HG02571 (cell line): Measurements from ENCODE around the gene CREB5.
"Not testable (repeated sequence)": the region's sequence is repeated elsewhere in the genome, so short reads cannot be mapped to it uniquely, and the experiment has no call there.

ENCODE experiments used
- ATAC-seq: cut with Tn5 transposase; IDR thresholded peaks from one replicate; pipeline ENCODE4 v1.9.1; 2021; ENCODE audit warnings: mild to moderate bottlenecking, moderate library complexity; ENCODE audit not compliant: unreplicated experiment

CREB5 gene

DNA sequence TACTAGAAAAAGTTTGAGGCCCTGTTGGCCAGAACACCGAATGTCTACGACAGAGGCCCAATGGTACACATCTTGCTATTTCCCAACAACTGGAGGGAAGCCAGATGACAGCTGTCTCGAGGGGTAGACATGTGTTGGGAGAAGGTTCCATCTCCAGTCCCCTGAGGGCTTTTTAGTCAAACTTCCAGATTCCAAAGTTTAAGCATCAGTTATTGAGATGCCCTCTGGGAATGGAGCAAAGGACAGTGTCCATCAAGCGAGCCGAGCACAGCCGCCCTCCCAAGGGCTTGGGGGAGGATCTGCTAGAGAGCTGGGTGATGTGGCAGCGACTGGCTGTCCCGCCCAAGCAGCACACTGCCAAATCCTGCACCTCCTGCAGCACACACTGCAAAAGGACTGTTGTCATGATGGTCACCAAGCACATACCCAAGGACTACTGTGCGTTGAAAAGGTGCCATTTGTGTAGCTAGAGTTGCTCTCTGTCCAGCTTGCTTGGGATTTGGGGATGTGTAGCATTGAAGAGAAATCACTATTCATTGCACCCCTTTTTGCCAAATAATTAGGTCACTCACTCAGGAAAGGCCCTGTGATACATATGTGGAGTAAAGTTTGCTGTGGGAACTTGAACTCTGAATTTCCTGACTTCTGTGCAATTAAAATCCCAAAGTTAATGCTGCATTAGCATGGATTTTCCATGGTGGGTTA lies 381.2 kb downstream of the CREB5 start:
- ATAC-seq, result no peak

DNA sequence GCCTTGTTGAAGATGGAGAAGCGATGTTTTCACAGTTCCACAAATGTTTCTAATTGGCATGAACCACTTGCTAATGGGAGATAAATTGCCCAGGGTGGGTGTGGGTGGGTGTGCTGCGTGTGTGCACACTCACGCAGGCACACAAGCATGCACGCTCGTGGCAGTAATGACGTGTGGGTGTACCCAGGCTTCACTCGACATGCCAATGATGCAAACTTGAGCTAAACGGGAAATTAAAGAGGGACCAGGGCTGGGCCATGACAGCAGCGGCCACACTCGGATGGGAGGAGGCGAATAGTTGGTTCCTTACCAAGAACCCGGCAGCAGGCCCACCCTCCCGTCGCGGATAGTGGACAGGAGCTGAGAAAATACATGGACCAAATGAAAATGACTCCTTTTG lies 386.0 kb downstream of the CREB5 start:
- no peak for ATAC-seq

- no peak for ATAC-seq
These were observed 387.3 kb downstream of the CREB5 start for GRCh38 chr7:28799619-28800018.

- no peak for ATAC-seq
These were observed 387.8 kb downstream of the CREB5 start for GRCh38 chr7:28800150-28800549.

- ATAC-seq, result no peak
These were observed 390.1 kb downstream of the CREB5 start for GRCh38 chr7:28802450-28802849.

GRCh38 chr7:28804157-28804556 lies 391.8 kb downstream of the CREB5 start:
- ATAC-seq, result no peak

DNA sequence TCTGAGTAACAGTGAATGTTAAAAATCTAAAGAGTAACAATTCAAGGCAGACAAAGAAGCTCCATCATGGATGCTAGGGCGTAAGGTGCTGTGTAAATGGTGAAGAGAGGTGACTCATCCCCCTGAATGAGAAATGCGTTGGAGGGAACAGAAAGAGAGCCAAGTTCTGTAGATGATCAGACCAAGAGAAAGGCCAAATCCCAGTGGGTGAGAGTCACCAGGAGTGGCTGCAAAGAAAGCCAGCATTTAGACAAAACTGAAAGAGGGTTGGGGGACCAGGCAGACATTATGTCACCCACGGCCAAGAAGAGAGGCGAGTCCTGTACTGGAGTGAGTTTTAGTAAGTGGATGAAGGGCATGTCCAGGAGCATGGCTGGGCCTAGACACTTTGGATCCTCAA lies 392.7 kb downstream of the CREB5 start:
- no peak for ATAC-seq

DNA sequence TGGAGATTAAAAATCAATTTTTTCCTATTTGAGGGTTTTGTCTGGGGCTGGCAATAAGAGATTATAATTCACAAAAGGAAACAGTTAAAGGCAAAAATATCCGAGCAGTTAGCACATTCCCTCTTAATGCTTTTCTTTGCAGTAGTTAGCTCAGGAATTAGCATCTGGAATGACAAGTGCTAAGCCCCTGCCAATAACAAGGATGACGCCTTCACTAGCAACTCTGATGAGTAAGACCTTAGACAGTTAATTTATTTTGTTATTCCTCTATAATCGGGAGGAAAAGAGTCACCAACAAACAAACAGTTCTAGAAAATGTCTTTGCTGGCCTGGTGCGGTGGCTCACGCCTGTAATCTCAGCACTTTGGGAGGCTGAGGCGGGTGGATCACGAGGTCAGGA lies 394.5 kb downstream of the CREB5 start:
- ATAC-seq, result no peak

GRCh38 chr7:28807396-28807994 lies 395.2 kb downstream of the CREB5 start:
- ATAC-seq, result no peak

GRCh38 chr7:28808796-28809533 lies 396.6 kb downstream of the CREB5 start:
- no peak for ATAC-seq

DNA sequence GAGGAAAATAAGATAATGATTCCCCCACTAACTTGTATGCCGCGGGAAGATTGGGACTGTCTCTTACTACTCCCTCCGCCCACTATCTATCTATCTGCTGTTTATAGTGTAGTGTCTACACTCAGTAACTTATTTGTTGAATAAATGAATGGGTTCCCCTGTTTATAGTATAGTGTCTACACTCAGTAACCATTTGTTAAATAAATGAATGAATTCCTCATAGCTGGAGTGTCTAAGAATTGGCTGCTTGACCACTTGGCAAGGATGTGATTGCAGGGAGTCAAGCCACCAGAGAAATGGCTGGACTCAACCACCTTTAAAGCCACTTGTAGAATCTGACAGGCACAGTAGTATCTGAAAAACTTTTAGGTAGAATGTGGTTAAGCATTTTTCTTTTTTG lies 398.7 kb downstream of the CREB5 start:
- ATAC-seq, result no peak

- no peak for ATAC-seq
These were observed 399.5 kb downstream of the CREB5 start for GRCh38 chr7:28811701-28812430.

DNA sequence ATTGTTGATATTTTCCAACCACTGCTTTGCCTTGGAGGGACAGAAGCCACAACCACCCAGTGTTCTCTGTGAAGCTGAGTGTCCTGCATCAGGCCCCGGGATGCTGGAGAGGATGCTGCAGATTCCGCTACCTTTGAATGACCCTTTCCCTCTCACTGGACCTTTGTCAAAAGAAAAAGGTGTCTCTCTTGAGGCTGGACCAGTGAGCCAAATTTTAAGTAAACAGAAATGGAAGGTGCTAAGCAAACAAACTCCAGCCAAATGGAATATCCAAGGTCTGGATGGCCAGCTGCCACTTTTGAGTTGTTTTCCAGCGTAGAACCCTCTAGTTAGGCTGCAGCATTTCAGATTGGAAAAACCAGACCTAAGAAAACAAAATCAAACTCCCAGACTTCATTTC lies 400.3 kb downstream of the CREB5 start:
- ATAC-seq, result no peak

DNA sequence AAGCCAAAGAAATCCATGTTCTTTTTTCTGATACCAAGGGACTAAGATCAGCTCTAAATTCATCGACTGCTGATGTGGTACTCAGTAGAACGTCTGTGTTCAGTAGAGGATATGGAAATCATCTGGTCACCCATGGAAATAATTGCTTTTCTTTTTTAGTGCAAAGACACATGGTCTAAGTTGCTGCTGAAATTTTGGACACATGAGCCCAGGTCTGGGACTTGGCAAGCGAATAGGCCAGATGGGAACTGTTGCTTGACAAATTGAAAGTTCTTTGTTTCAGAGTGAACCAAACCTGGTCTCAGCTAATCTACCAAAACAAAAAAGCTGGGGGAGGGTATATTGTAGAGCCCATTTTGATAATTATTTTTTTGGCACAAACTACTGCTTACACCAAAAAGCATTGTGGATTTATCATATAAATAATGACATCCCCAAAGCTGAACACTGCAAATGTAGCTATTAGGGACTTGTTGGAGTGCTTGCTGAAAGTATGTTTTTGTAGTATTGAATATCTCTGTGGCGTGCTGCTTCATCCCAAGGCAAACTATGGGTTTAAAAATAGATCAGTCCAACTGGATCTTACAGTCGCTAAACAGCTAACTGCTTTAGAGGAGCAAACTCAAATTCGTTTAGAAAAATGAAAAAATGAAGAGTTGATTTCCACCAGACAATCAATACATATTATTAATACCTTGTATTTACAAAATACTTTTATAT lies 401.1 kb downstream of the CREB5 start:
- ATAC-seq, result no peak

- ATAC-seq, result peak; percentile 42
These were observed 403.1 kb downstream of the CREB5 start for GRCh38 chr7:28815369-28815927.

DNA sequence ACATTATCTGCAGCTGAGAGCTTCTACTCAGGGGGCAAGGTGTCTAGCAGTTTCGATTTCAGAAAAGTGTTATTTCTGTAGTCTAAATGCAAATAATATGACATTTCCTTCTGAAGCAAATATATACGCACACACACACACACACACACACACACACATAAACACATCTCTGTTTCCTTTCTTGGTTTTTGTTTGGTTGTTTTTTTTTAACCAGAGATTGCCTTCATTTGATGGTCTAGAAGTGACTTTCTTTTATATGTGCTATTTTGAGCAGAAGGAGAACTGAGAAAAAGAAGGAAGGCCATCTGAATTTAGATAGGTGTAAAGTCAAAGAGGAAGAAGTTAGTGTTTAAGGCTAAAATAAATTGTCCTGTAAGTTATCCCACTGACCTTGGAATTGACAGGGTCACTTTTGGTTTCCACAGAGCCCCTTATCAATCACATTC lies 403.6 kb downstream of the CREB5 start:
- peak; percentile 83 for ATAC-seq

GRCh38 chr7:28818996-28819395 lies 406.7 kb downstream of the CREB5 start:
- ATAC-seq, result no peak

DNA sequence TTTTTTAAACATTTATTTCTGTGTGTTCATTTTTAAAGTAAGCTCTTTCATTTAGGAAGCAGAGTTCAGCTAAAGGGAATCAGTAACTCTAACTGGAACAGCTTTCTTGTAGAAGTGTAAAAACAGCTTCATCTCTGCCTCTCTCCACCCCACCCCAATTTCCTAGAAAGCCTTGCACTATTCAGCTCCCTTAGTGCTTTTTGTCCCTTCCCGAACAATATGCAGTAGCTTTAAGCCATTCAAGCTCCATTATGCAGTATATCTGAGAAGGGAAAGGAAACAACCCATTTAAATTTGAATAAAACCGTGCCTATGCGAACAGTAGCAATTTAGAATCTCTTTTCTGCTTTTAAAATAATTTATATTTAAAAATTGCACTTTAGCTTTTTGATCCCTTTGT lies 411.3 kb downstream of the CREB5 start:
- ATAC-seq, result no peak

DNA sequence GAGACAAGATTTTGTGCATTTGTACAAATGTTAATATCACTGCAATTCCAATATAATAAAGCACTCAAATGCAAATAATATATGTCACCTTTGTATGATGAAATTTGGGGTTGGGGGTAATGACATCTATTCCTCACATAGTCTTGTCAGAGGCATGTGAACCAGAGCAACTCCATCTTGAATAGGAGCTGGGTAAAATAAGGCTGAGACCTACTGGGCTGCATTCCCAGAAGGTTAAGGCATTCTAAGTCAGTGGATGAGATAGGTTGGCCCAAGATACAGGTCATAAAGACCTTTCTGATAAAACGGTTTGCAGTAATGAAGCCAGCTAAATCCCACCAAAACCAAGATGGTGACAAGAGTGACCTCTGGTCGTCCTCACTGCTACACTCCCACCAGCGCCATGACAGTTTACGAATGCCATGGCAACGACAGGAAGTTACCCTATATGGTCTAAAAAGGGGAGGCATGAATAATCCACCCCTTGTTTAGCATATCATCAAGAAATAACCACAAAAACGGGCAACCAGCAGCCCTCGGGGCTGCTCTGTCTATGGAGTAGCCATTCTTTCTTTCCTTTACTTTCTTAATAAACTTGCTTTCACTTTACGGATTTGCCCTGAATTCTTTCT lies 413.6 kb downstream of the CREB5 start:
- ATAC-seq, result not testable (repeated sequence)

DNA sequence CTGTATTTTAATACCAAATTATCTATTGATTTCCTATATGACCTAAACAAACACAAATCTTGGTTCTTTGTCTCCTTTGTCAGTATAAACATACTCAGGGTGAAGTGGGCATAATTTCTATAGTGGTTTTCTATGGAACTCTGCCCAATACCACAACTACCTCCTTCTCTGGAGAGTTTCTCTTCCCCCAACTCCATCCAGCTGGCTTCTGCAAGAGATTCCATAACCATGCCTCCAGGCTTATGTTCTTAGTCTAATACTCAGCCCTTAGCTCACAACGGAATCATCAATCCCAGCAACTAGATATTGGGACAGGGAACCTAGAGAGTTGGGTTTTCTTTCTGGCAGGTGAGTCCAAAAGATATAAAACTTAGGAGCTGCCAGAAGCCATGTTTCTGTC lies 418.5 kb downstream of the CREB5 start:
- ATAC-seq, result no peak
